ENCODE results near the gene NQO1.

GRCh38 chr16:69688589-69688988 is 37.8 kb downstream of the NQO1 start:
- no peak for TF ChIP-seq CTCF (conservative IDR thresholded peaks at IDR 0.05)
- no peak for TF ChIP-seq EZH2 (IDR thresholded peaks at IDR 0.05; ENCODE audit: low read depth)
